Endothelial cell of umbilical vein (primary cell): Measurements from ENCODE around the gene CA6. TPM values are rescaled to one million over a fixed set of nuclear protein-coding genes. Genes with fewer than 3 reads are reported as not detected.
"Not testable (repeated sequence)": the region's sequence is repeated elsewhere in the genome, so short reads cannot be mapped to it uniquely, and the experiment has no call there.

Experiments
- BruUV-seq: library from RNA; stranded (reverse); fragments of 400-500 nt; replicated peaks from 2 replicates; lab custom pipeline; 2021; lab: Mats Ljungman, UMichigan
- CTCF ChIA-PET: fragments of 300-600, 350-600 bp; sonication (Branson Sonifier 250); formaldehyde crosslinking; loops from one replicate; lab custom pipeline; 2021; ENCODE audit warnings: antibody characterized with exemption, inconsistent platforms; lab: Charles Lee
- POLR2A ChIA-PET: fragments of 300-600, 350-600 bp; sonication (Branson Sonifier 250); formaldehyde crosslinking; loops from one replicate; lab custom pipeline; 2021; ENCODE audit warnings: antibody characterized with exemption, inconsistent platforms; lab: Charles Lee
- DNase-seq: peaks from one replicate; pipeline ENCODE4 v3.0.0-alpha.2; 2011; ENCODE audit warnings: low read depth, low spot score
- FAIRE-seq: peaks from 2 replicates; lab custom pipeline; 2011; peaks lifted over from hg19 to GRCh38; lab: Jason Lieb, UNC
- H2AFZ ChIP-seq: 2 replicates; pipeline ENCODE4 v1.6.0; 2012; ENCODE audit warnings: low read depth, low read length, control low read depth, inconsistent platforms
- H3K27ac ChIP-seq: 2 replicates; pipeline ENCODE4 v1.5.1; 2011; ENCODE audit warnings: low read depth, mild to moderate bottlenecking, control low read depth, low read length, moderate library complexity; ENCODE audit not compliant: insufficient read depth
- H3K27me3 ChIP-seq, 2 experiments: 2 replicates each; pipeline versions ENCODE4 v1.6.0 to v1.6.1; 2011; ENCODE audit warnings: low read length in 2 of 2, mixed read lengths in 1 of 2; ENCODE audit not compliant: control insufficient read depth in 2 of 2, insufficient read depth in 2 of 2
- H3K36me3 ChIP-seq, 2 experiments: 2 replicates in 1 of 2; 3 replicates in 1 of 2; pipeline ENCODE4 v1.5.1; 2011; ENCODE audit warnings: low read length in 2 of 2, mild to moderate bottlenecking in 1 of 2, moderate library complexity in 1 of 2; ENCODE audit not compliant: control insufficient read depth in 2 of 2, insufficient read depth in 2 of 2; ENCODE audit errors: extremely low read depth in 1 of 2
- H3K4me1 ChIP-seq: 3 replicates; pipeline ENCODE4 v1.5.1; 2011; ENCODE audit warnings: mild to moderate bottlenecking, low read length; ENCODE audit not compliant: control insufficient read depth, insufficient read depth; ENCODE audit errors: extremely low read depth
- H3K4me2 ChIP-seq: 2 replicates; pipeline ENCODE4 v1.6.1; 2011; ENCODE audit warnings: low read length, control low read depth, mixed read lengths; ENCODE audit not compliant: insufficient read depth
- H3K4me3 ChIP-seq, 3 experiments: fragments of 200-600 bp in 1 of 3; sonication (generic), shearing (Covaris generic) in 1 of 3; replicated peaks in 1 of 3; 2 replicates each; pipeline ENCODE4 v1.5.1; 2011 to 2016; ENCODE audit warnings: control low read depth in 3 of 3, low read length in 3 of 3, mild to moderate bottlenecking in 2 of 3, inconsistent platforms in 1 of 3, low read depth in 1 of 3, moderate library complexity in 1 of 3; ENCODE audit not compliant: insufficient read depth in 1 of 3
- H3K79me2 ChIP-seq: 2 replicates; pipeline ENCODE4 v1.6.0; 2012; ENCODE audit warnings: low read length, inconsistent platforms; ENCODE audit not compliant: control insufficient read depth, insufficient read depth
- H3K9ac ChIP-seq: replicated peaks from 2 replicates; pipeline ENCODE3; 2011; ENCODE audit warnings: low read length, control low read depth; ENCODE audit not compliant: insufficient read depth; ENCODE audit errors: extremely low read depth
- H3K9me1 ChIP-seq: replicated peaks from 3 replicates; pipeline ENCODE4 v1.6.0; 2011; ENCODE audit warnings: mild to moderate bottlenecking, low read length; ENCODE audit not compliant: control insufficient read depth, insufficient read depth; ENCODE audit errors: extremely low read depth
- H3K9me3 ChIP-seq: replicated peaks from 2 replicates; pipeline ENCODE4 v1.5.1; 2012; ENCODE audit warnings: low read length, inconsistent platforms; ENCODE audit not compliant: control insufficient read depth, insufficient read depth
- H4K20me1 ChIP-seq: replicated peaks from 2 replicates; pipeline ENCODE3; 2011; ENCODE audit warnings: mild to moderate bottlenecking, low read length; ENCODE audit not compliant: control insufficient read depth, insufficient read depth; ENCODE audit errors: extremely low read depth
- EZH2 ChIP-seq: IDR thresholded peaks from 2 replicates; pipeline ENCODE4 v1.6.1; 2012; ENCODE audit warnings: borderline replicate concordance, low read depth, mild to moderate bottlenecking, moderate library complexity, low read length, inconsistent platforms; ENCODE audit not compliant: severe bottlenecking
- FOS ChIP-seq: IDR thresholded peaks from 2 replicates; pipeline ENCODE4 v1.6.1; 2011; ENCODE audit warnings: mild to moderate bottlenecking, low read length, moderate library complexity, borderline replicate concordance; ENCODE audit not compliant: insufficient read depth
- GATA2 ChIP-seq: IDR thresholded peaks from 2 replicates; pipeline ENCODE4 v1.7.0; 2011; ENCODE audit warnings: low read depth, mild to moderate bottlenecking, moderate library complexity, mixed read lengths, low read length; ENCODE audit not compliant: insufficient read length, insufficient read depth
- JUN ChIP-seq: IDR thresholded peaks from 2 replicates; pipeline ENCODE4 v1.6.1; 2011; ENCODE audit warnings: borderline replicate concordance, low read depth; ENCODE audit not compliant: insufficient read length, insufficient read depth
- MAX ChIP-seq: IDR thresholded peaks from 2 replicates; pipeline ENCODE4 v1.6.1; 2011; ENCODE audit not compliant: insufficient read depth, insufficient read length
- MYC ChIP-seq: IDR thresholded peaks from one replicate; pipeline ENCODE4 v1.6.1; 2011; ENCODE audit warnings: mild to moderate bottlenecking, low read depth, low read length
- POLR2A ChIP-seq: IDR thresholded peaks from 2 replicates; pipeline ENCODE4 v1.6.1; 2012; ENCODE audit warnings: low read depth, mild to moderate bottlenecking, control low read depth, low read length
- POLR2AphosphoS5 ChIP-seq: IDR thresholded peaks from 2 replicates; pipeline ENCODE4 v1.6.1; 2012; ENCODE audit warnings: low read depth, mild to moderate bottlenecking, control low read depth, low read length, moderate library complexity; ENCODE audit not compliant: insufficient read depth
- dilution Hi-C: fragments of 300-500 bp; cut with MboI; formaldehyde crosslinking; loops from one replicate; pipeline ENCODE4 v1.15.0; 2019; ENCODE audit warnings: low sequenced_read_pairs; ENCODE audit not compliant: extremely low pct_ligation_motif_present
- intact Hi-C: fragments of 100-400 bp; cut with micrococcal nuclease; formaldehyde crosslinking; loops from one replicate; pipeline ENCODE4 v1.10.0; 2022
- polyA plus RNA-seq, 4 experiments: library from polyadenylated mRNA; depleted of rRNA in 3 of 4; stranded (reverse) in 3 of 4; unstranded in 1 of 4; fragments of >200 nt; gene quantifications; 2 replicates each; pipeline versions ENCODE4 v1.2.1 to v1.2.3, GENCODE V29; 2011 to 2012; ENCODE audit warnings: missing spikeins in 1 of 4
- total RNA-seq: library from RNA; stranded (reverse); gene quantifications from 2 replicates; pipeline ENCODE4 v1.2.3, GENCODE V29; 2021
- TF ChIP-seq, protein P1 (sequence below), 2 donors: IDR thresholded peaks; 1 replicate in 1 of 2; 2 replicates in 1 of 2; pipeline ENCODE4 v1.5.1; 2011; ENCODE audit warnings: low read length in 2 of 2, mild to moderate bottlenecking in 2 of 2, moderate library complexity in 2 of 2, control low read depth in 1 of 2, inconsistent platforms in 1 of 2, low read depth in 1 of 2; ENCODE audit not compliant: insufficient read depth in 1 of 2; ENCODE audit errors: extremely low read depth in 1 of 2

CA6 gene
- total and polyA plus RNA-seq, 2 donors (not counting 3 experiments of a cell fraction or from before 2014, with no cell fraction given) = not detected

DNA sequence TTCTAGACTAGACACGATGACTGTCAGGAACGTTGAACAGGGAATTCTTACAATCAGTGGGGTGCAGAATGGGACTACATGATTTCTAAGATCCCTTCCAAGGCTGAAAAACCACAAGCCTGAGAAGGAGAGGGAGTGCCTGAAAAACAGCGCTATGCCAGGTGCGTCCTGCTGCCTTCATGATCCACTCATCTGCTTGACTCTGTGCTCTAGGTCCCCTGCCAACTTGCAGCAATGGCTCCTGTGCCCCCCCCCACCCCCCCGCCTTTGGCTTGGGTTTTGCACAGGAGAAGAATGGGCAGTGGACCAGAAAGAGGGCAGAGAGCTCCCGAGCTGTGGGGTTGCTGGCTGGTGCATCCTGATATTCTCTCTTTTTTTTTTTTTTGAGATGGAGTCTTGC is 74.6 kb downstream of the CA6 start:
- no peak overlapping the region for H3K27ac ChIP-seq
- no peaks in the 10 kb centered on the region for H4K20me1 ChIP-seq
- no peaks in the 10 kb centered on the region for H3K27me3 ChIP-seq
- H3K4me3 ChIP-seq = no peak overlapping the region
- no peak overlapping the region for H3K9ac ChIP-seq
- no peak overlapping the region for H2AFZ ChIP-seq
- H3K36me3 ChIP-seq = no peaks in the 10 kb centered on the region
- FAIRE-seq (no peak), DNase-seq (no peak)
- CTCF ChIA-PET = interaction anchor here (0.9 to 9.4 kb wide), 3 partner anchors 15 to 90 kb away, joined by 3 to 47 read pairs (median 6); no protein-coding TSS in a partner anchor
- BruUV-seq = no TSS peak
- no peak overlapping the region for H3K4me2 ChIP-seq
- H3K9me1 ChIP-seq = no peaks in the 10 kb centered on the region
- TF ChIP-seq GATA2 (no peak), MYC (no peak), EZH2 (no peak), FOS (no peak), MAX (no peak), POLR2AphosphoS5 (no peak), POLR2A (no peak), JUN (no peak)
- TF ChIP-seq, protein P1, sequence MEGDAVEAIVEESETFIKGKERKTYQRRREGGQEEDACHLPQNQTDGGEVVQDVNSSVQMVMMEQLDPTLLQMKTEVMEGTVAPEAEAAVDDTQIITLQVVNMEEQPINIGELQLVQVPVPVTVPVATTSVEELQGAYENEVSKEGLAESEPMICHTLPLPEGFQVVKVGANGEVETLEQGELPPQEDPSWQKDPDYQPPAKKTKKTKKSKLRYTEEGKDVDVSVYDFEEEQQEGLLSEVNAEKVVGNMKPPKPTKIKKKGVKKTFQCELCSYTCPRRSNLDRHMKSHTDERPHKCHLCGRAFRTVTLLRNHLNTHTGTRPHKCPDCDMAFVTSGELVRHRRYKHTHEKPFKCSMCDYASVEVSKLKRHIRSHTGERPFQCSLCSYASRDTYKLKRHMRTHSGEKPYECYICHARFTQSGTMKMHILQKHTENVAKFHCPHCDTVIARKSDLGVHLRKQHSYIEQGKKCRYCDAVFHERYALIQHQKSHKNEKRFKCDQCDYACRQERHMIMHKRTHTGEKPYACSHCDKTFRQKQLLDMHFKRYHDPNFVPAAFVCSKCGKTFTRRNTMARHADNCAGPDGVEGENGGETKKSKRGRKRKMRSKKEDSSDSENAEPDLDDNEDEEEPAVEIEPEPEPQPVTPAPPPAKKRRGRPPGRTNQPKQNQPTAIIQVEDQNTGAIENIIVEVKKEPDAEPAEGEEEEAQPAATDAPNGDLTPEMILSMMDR (IDR thresholded peaks at IDR 0.05; ENCODE audit: extremely low read depth in 1 of 2, insufficient read depth in 1 of 2, low read depth in 1 of 2, low read length in 2 of 2) = no peak
- POLR2A ChIA-PET = no interaction called here
- dilution Hi-C loops = no loop called here
- H3K4me1 ChIP-seq = peaks cover 12% of the 10 kb centered on the region
- intact Hi-C loops = no loop called here
- no peaks in the 10 kb centered on the region for H3K9me3 ChIP-seq
- H3K79me2 ChIP-seq = no peaks in the 10 kb centered on the region

- H3K27ac ChIP-seq, DNase-seq, POLR2A ChIA-PET, H3K9me1 ChIP-seq, H2AFZ ChIP-seq, dilution Hi-C loops, H3K4me2 ChIP-seq, H3K9me3 ChIP-seq, BruUV-seq, H3K9ac ChIP-seq, H3K27me3 ChIP-seq, H3K79me2 ChIP-seq, H3K4me3 ChIP-seq, FAIRE-seq, H3K36me3 ChIP-seq, H4K20me1 ChIP-seq, intact Hi-C loops: not testable (repeated sequence)
- peaks cover 12% of the 10 kb centered on the region for H3K4me1 ChIP-seq
- CTCF ChIA-PET = interaction anchor here (2.7 to 9.4 kb wide), 2 partner anchors 17 to 88 kb away, joined by 6 to 47 read pairs; no protein-coding TSS in a partner anchor
Observed at GRCh38 chr1:9022026-9022738, 76.5 kb downstream of the CA6 start.
